Measurements from ENCODE around the gene TTLL10. TPM values are rescaled to one million over a fixed set of nuclear protein-coding genes. Genes with fewer than 3 reads are reported as not detected.

TTLL10 gene
- polyA plus RNA-seq, 1 of the 3 experiments (the other 2 are of a cell fraction), result not detected

DNA sequence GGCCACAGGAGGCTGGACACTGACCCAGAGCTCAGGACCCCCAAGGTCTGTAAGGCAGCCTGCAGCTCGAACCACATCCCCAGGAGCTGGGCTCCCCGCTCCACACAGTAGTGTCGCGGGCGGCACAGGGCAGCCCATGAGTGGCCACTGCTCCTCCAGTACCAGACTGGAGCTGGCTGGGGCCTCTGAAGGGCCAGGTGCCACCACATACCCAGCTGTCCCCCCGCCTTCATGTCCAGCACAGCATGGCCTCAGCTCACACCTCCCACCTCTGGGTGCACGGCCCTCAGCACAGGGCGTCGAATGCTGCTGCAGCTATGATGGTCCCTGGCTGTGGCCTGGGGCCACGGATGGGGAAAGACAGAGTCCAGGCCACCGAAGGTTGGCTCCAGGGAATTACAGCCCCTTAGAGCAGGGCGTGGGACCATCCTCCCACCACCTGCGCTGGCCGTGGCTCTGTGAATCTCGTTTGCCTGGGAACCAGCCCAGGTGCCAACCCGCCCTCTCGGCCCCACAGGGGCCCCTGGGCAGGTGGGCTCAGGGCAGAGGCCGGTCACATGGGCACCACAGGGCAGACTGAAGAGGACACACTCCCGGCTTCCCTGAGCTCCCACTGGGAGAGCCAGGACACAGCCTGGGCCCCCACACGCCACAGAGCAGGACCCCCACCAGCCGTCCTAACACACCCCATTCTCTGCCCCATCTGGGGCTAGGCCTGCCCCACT, 42.4 kb downstream of the TTLL10 start:
- WGBS (ENCODE audit: low lambda C conversion rate), result no CpG with 5 or more reads among the region's 21 CpGs
- Histone ChIP-seq H3K27me3 (ENCODE audit: insufficient read depth) (no peaks in the 10 kb centered on the region), H3K9ac (no peak overlapping the region), H3K27ac (ENCODE audit: low read depth in 2 of 2, low read length in 1 of 2) (no peak overlapping the region), H3K4me2 (no peak overlapping the region), H3K9me3 (no peaks in the 10 kb centered on the region), H3K79me2 (ENCODE audit: insufficient read depth) (no peaks in the 10 kb centered on the region), H3K9me2 (no peaks in the 10 kb centered on the region), H4K20me1 (ENCODE audit: insufficient read depth) (no peaks in the 10 kb centered on the region), H2AFZ (ENCODE audit: low read depth) (no peak overlapping the region), H3K36me3 (replicated peaks in 1 of 2; ENCODE audit: control insufficient read depth in 1 of 2, insufficient read depth in 2 of 2, low read length in 1 of 2) (peaks cover 0 to 37% of the 10 kb centered on the region in 2 experiments), H3K4me1 (ENCODE audit: control insufficient read depth in 1 of 2, insufficient read depth in 2 of 2, low read depth in 1 of 2, low read length in 1 of 2) (no peaks in the 10 kb centered on the region), H3F3A (replicated peaks; ENCODE audit: insufficient read depth) (no peaks in the 10 kb centered on the region), H3K4me3 (ENCODE audit: low read depth in 2 of 2, low read length in 1 of 2) (no peak overlapping the region)
- ChIA-PET POLR2A (interaction anchor here (0.6 kb wide), 2 partner anchors 36 to 159 kb away, joined by 3 read pairs; no protein-coding TSS in a partner anchor), CTCF (interaction anchor here (1.1 kb wide), 1 partner anchor 177 kb away, joined by 3 read pairs; no protein-coding TSS in a partner anchor)
- DNase-seq, result no peak
- TF ChIP-seq FOSL2 (IDR thresholded peaks at IDR 0.05; ENCODE audit: borderline replicate concordance, low read depth) (no peak), EZH2phosphoT487 (IDR thresholded peaks at IDR 0.05; ENCODE audit: borderline replicate concordance, low read depth) (no peak), NRF1 (IDR thresholded peaks at IDR 0.05; ENCODE audit: low read depth, low read length) (no peak)

DNA sequence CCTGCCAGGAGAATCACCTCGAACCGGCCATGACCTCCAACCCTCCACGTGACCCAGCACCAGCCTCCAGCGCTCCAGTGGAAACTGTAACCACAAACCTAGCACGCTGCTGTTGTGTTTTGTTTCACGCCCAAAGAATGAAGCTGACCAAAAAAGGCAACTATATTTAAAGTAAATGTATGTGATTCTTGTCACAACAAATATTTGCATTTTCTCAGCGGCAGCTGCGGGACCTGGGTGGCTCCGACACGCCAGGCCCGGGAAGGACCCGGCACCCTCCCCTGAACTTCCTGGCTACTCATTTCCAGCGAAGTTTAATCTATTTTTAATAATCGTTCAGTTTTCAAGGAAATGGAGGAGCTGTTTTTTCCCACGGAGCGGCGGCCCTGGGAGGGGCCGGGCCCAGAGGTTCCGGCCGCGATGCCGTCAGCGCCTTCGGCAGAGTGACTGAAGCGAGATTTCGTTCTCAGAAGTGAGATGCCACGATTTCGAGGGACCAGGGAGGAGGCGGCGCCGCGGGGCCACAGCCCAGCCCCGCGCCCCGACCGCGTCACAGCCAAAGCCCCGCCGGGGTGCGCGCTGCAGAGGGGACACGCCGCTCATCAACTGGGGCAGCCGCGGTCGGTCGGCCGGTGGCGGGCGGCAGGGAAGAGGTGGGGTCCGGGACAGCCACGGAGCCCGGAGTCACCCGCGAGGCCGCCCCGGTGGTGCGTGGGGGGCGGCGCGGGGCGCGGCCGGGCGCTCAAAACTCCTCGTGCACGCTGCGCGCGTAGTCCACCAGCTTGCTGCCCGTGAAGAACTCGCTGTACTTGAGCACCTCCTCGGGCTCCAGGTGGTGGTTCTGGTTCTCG, 43.3 kb downstream of the TTLL10 start:
- Histone ChIP-seq H3K4me1 (ENCODE audit: control insufficient read depth in 1 of 2, insufficient read depth in 2 of 2, low read depth in 1 of 2, low read length in 1 of 2) (no peaks in the 10 kb centered on the region), H3K9me3 (no peaks in the 10 kb centered on the region), H3K27ac (ENCODE audit: low read depth in 2 of 2, low read length in 1 of 2) (no peak overlapping the region), H3K4me2 (no peak overlapping the region), H3F3A (replicated peaks; ENCODE audit: insufficient read depth) (no peaks in the 10 kb centered on the region), H4K20me1 (ENCODE audit: insufficient read depth) (no peaks in the 10 kb centered on the region), H2AFZ (ENCODE audit: low read depth) (no peak overlapping the region), H3K36me3 (replicated peaks in 1 of 2; ENCODE audit: control insufficient read depth in 1 of 2, insufficient read depth in 2 of 2, low read length in 1 of 2) (peaks cover 0 to 44% of the 10 kb centered on the region in 2 experiments), H3K9me2 (no peaks in the 10 kb centered on the region), H3K9ac (no peak overlapping the region), H3K4me3 (ENCODE audit: low read depth in 2 of 2, low read length in 1 of 2) (no peak overlapping the region), H3K79me2 (ENCODE audit: insufficient read depth) (no peaks in the 10 kb centered on the region), H3K27me3 (ENCODE audit: insufficient read depth) (no peaks in the 10 kb centered on the region)
- POLR2A ChIA-PET, result interaction anchor here (0.6 kb wide), 1 partner anchor 35 kb away, joined by 3 read pairs; no protein-coding TSS in a partner anchor
- CTCF ChIA-PET, result no interaction called here
- no peak for TF ChIP-seq FOSL2 (IDR thresholded peaks at IDR 0.05; ENCODE audit: borderline replicate concordance, low read depth)
- TF ChIP-seq TCF12 (IDR thresholded peaks at IDR 0.05), result no peak
- TF ChIP-seq TEAD4 (IDR thresholded peaks at IDR 0.05; ENCODE audit: borderline replicate concordance, insufficient read depth), result no peak
- TF ChIP-seq RFX5 (IDR thresholded peaks at IDR 0.05; ENCODE audit: low read length), result no peak
- no peak for DNase-seq
- WGBS (ENCODE audit: low lambda C conversion rate), result 93% methylated on average over 32 of the region's 74 CpGs

DNA sequence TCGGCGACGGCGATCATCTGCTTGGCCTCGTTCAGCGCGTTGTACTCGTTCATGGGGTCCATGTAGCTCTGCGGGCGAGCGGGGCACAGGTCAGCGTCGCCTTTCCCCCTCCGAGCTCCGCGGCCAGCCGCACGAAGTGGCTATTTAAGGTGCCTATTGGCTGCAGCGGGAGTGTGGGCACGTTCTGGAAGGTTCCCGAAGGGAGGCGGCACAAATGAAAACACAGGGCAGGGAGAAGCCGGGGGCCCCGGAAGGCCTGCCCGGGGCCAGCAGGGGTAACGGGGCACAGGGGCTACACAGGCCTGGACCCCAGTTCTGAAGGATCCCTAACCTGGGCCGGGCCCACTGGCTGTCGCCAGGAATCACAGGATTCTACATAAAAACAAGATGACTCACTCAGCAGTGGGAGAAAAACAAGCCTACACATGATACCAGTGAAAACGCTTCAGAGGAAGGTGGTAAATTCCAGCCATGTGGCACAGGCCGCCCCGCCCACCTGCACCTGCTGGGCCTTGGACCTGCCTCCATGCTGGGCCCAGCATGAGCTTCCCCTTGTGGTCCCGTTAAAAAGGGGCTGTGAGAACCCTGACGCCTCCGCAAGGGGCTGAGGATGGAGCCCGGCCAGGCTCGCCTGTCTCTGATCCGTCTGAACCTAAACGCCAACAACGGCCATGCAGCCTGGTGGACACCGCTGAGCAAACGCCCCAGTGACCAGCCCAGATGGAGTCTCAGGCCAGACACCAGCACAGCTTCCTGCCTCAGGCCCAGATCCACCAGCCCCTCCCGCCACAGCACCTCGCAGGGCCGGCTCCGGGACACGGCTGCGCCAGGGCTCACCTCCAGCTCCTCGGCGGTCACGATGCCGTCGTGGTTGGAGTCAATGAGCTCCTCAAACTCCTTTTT, 44.2 kb downstream of the TTLL10 start:
- Histone ChIP-seq H2AFZ (ENCODE audit: low read depth) (no peak overlapping the region), H3K9me3 (no peaks in the 10 kb centered on the region), H3K9ac (no peak overlapping the region), H4K20me1 (ENCODE audit: insufficient read depth) (no peaks in the 10 kb centered on the region), H3K27ac (ENCODE audit: low read depth in 2 of 2, low read length in 1 of 2) (no peak overlapping the region), H3K9me2 (no peaks in the 10 kb centered on the region), H3K27me3 (ENCODE audit: insufficient read depth) (no peaks in the 10 kb centered on the region), H3K4me2 (no peak overlapping the region), H3K36me3 (replicated peaks in 1 of 2; ENCODE audit: control insufficient read depth in 1 of 2, insufficient read depth in 2 of 2, low read length in 1 of 2) (peaks cover 0 to 46% of the 10 kb centered on the region in 2 experiments), H3K79me2 (ENCODE audit: insufficient read depth) (no peaks in the 10 kb centered on the region), H3F3A (replicated peaks; ENCODE audit: insufficient read depth) (no peaks in the 10 kb centered on the region), H3K4me1 (ENCODE audit: control insufficient read depth in 1 of 2, insufficient read depth in 2 of 2, low read depth in 1 of 2, low read length in 1 of 2) (no peaks in the 10 kb centered on the region), H3K4me3 (ENCODE audit: low read depth in 2 of 2, low read length in 1 of 2) (no peak overlapping the region)
- POLR2A ChIA-PET, result interaction anchor here (0.6 kb wide), 1 partner anchor 142 kb away, joined by 3 read pairs; no protein-coding TSS in a partner anchor
- 93% methylated on average over 12 of the region's 52 CpGs for WGBS (ENCODE audit: low lambda C conversion rate)
- no peak for DNase-seq
- CTCF ChIA-PET, result no interaction called here
- TF ChIP-seq TEAD4 (IDR thresholded peaks at IDR 0.05; ENCODE audit: borderline replicate concordance, insufficient read depth), result no peak
- no peak for TF ChIP-seq FOSL2 (IDR thresholded peaks at IDR 0.05; ENCODE audit: borderline replicate concordance, low read depth)
- no peak for TF ChIP-seq MEF2A (IDR thresholded peaks at IDR 0.05; ENCODE audit: borderline replicate concordance, low read depth)
- TF ChIP-seq, protein P1, sequence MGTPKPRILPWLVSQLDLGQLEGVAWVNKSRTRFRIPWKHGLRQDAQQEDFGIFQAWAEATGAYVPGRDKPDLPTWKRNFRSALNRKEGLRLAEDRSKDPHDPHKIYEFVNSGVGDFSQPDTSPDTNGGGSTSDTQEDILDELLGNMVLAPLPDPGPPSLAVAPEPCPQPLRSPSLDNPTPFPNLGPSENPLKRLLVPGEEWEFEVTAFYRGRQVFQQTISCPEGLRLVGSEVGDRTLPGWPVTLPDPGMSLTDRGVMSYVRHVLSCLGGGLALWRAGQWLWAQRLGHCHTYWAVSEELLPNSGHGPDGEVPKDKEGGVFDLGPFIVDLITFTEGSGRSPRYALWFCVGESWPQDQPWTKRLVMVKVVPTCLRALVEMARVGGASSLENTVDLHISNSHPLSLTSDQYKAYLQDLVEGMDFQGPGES (IDR thresholded peaks at IDR 0.05; ENCODE audit: low read depth, low read length), result no peak
- no peak for TF ChIP-seq MAX (IDR thresholded peaks at IDR 0.05; ENCODE audit: low read depth)
- TF ChIP-seq ELF1 (IDR thresholded peaks at IDR 0.05), result no peak
- TF ChIP-seq, protein P2, sequence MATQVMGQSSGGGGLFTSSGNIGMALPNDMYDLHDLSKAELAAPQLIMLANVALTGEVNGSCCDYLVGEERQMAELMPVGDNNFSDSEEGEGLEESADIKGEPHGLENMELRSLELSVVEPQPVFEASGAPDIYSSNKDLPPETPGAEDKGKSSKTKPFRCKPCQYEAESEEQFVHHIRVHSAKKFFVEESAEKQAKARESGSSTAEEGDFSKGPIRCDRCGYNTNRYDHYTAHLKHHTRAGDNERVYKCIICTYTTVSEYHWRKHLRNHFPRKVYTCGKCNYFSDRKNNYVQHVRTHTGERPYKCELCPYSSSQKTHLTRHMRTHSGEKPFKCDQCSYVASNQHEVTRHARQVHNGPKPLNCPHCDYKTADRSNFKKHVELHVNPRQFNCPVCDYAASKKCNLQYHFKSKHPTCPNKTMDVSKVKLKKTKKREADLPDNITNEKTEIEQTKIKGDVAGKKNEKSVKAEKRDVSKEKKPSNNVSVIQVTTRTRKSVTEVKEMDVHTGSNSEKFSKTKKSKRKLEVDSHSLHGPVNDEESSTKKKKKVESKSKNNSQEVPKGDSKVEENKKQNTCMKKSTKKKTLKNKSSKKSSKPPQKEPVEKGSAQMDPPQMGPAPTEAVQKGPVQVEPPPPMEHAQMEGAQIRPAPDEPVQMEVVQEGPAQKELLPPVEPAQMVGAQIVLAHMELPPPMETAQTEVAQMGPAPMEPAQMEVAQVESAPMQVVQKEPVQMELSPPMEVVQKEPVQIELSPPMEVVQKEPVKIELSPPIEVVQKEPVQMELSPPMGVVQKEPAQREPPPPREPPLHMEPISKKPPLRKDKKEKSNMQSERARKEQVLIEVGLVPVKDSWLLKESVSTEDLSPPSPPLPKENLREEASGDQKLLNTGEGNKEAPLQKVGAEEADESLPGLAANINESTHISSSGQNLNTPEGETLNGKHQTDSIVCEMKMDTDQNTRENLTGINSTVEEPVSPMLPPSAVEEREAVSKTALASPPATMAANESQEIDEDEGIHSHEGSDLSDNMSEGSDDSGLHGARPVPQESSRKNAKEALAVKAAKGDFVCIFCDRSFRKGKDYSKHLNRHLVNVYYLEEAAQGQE (IDR thresholded peaks at IDR 0.05; ENCODE audit: low read depth, low read length), result no peak

Data from SK-N-SH (cell line).